Endodermal cell (in vitro differentiated cells): ENCODE data around the gene SRGAP3. TPM values are rescaled to one million over a fixed set of nuclear protein-coding genes. Genes with fewer than 3 reads are reported as not detected.
A peak's percentile ranks its signal among the peaks of the same experiment; 100 is the strongest.

Experiments
- DNase-seq: peaks from one replicate; pipeline ENCODE4 v3.0.0-alpha.2; 2017
- H3K27ac ChIP-seq: 2 replicates; pipeline ENCODE4 v1.5.1; 2013; ENCODE audit warnings: mild to moderate bottlenecking, low read depth, low read length, moderate library complexity
- H3K27me3 ChIP-seq: 2 replicates; pipeline ENCODE4 v1.6.1; 2013; ENCODE audit warnings: mild to moderate bottlenecking, low read length, moderate library complexity; ENCODE audit not compliant: insufficient read depth, control insufficient read depth, poor library complexity, severe bottlenecking
- H3K36me3 ChIP-seq: 2 replicates; pipeline ENCODE4 v1.7.0; 2013; ENCODE audit warnings: mild to moderate bottlenecking, low read length, moderate library complexity; ENCODE audit not compliant: control insufficient read depth, insufficient read depth
- H3K4me1 ChIP-seq: one replicate; pipeline ENCODE4 v1.7.0; 2013; ENCODE audit warnings: low read length; ENCODE audit not compliant: control insufficient read depth, insufficient read depth
- H3K4me3 ChIP-seq: 2 replicates; pipeline ENCODE4 v1.5.1; 2013; ENCODE audit warnings: mild to moderate bottlenecking, low read length, moderate library complexity
- H3K9ac ChIP-seq: 2 replicates; pipeline ENCODE4 v1.6.1; 2013; ENCODE audit warnings: mild to moderate bottlenecking, low read length, moderate library complexity; ENCODE audit not compliant: poor library complexity, severe bottlenecking; ENCODE audit errors: extremely low read depth
- H3K9me3 ChIP-seq: 2 replicates; pipeline ENCODE4 v1.6.1; 2013; ENCODE audit warnings: mild to moderate bottlenecking, low read length, moderate library complexity; ENCODE audit not compliant: control insufficient read depth
- H3K27ac Mint-ChIP-seq: 2 replicates; pipeline ENCODE4 v1.8.0; 2020; ENCODE audit warnings: mixed read lengths
- H3K27me3 Mint-ChIP-seq: 2 replicates; pipeline ENCODE4 v1.8.0; 2021; ENCODE audit warnings: mild to moderate bottlenecking, mixed read lengths; ENCODE audit not compliant: insufficient read depth
- H3K36me3 Mint-ChIP-seq: 2 replicates; pipeline ENCODE4 v1.8.0; 2020; ENCODE audit warnings: low read depth, mixed read lengths
- H3K4me1 Mint-ChIP-seq: 2 replicates; pipeline ENCODE4 v1.8.0; 2020; ENCODE audit warnings: mixed read lengths
- H3K4me3 Mint-ChIP-seq: 2 replicates; pipeline ENCODE4 v1.8.0; 2020; ENCODE audit warnings: mild to moderate bottlenecking, moderate library complexity, mixed read lengths
- H3K9me3 Mint-ChIP-seq: 2 replicates; pipeline ENCODE4 v1.8.0; 2020; ENCODE audit warnings: mild to moderate bottlenecking, mixed read lengths
- WGBS, 2 experiments: methylation state at CpG; one replicate each; pipeline versions ENCODE4 v1.1.5 to v1.1.7; 2013; ENCODE audit warnings: missing lambda C conversion rate in 2 of 2, mixed read lengths in 1 of 2; ENCODE audit not compliant: insufficient coverage in 1 of 2, insufficient read length in 1 of 2; 5-methylcytosine and 5-hydroxymethylcytosine counted together
- total RNA-seq, 2 donors: library from RNA; stranded (reverse); fragmentation: NEBNext Ultra II Directional in 1 of 2; extraction: Animal tissue kit (Norgen Biotek cat#: 25700) in 1 of 2; gene quantifications; 2 replicates in 1 of 2; 3 replicates in 1 of 2; pipeline ENCODE4 v1.2.1, GENCODE V29; 2021
- TF ChIP-seq, protein P1 (sequence below): fragments of 200-600 bp; sonication (generic); conservative IDR thresholded peaks from 2 replicates; pipeline ENCODE4 v1.5.0; 2021; ENCODE audit warnings: antibody characterized with exemption, mild to moderate bottlenecking

SRGAP3 gene
- total RNA-seq, 2 donors from 2014 or later: 5.0 to 8.1 TPM

DNA sequence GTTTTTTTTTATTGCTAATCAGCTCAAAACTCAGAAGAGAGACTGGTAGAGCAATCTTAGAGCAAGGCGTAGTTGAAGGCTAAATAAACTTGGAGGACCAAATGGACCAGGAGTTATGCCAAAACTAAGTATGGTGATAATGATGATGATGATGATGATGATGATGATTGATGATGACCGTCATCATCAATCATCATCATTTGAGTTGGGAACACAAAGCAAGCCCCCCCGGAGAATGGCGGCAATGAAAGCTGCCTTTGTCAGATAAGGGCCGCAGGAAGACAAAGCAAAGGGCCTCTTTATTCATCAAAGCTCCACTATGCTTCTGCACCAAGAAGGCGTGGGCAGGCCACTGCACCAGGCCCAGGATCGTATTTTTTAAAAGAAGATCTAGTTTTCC is 204.1 kb downstream of the SRGAP3 start:
- H3K9ac ChIP-seq: no peak overlapping the region
- peak overlapping the region; percentile 89 for H3K27ac ChIP-seq
- no peaks in the 10 kb centered on the region for H3K9me3 ChIP-seq
- no peak overlapping the region for H3K4me3 Mint-ChIP-seq
- no peak overlapping the region for H3K4me3 ChIP-seq
- DNase-seq: no peak
- no peak overlapping the region for H3K27ac Mint-ChIP-seq
- H3K4me1 ChIP-seq: no peaks in the 10 kb centered on the region
- no peaks in the 10 kb centered on the region for H3K27me3 ChIP-seq
- no peaks in the 10 kb centered on the region for H3K27me3 Mint-ChIP-seq
- peaks cover 2% of the 10 kb centered on the region for H3K4me1 Mint-ChIP-seq
- 74 to 89% methylated on average over 2 to 7 of the region's 7 CpGs for WGBS, 2 experiments
- no peaks in the 10 kb centered on the region for H3K36me3 ChIP-seq
- TF ChIP-seq, protein P1, sequence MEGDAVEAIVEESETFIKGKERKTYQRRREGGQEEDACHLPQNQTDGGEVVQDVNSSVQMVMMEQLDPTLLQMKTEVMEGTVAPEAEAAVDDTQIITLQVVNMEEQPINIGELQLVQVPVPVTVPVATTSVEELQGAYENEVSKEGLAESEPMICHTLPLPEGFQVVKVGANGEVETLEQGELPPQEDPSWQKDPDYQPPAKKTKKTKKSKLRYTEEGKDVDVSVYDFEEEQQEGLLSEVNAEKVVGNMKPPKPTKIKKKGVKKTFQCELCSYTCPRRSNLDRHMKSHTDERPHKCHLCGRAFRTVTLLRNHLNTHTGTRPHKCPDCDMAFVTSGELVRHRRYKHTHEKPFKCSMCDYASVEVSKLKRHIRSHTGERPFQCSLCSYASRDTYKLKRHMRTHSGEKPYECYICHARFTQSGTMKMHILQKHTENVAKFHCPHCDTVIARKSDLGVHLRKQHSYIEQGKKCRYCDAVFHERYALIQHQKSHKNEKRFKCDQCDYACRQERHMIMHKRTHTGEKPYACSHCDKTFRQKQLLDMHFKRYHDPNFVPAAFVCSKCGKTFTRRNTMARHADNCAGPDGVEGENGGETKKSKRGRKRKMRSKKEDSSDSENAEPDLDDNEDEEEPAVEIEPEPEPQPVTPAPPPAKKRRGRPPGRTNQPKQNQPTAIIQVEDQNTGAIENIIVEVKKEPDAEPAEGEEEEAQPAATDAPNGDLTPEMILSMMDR: no peak
- H3K9me3 Mint-ChIP-seq: no peaks in the 10 kb centered on the region
- H3K36me3 Mint-ChIP-seq: no peaks in the 10 kb centered on the region

DNA sequence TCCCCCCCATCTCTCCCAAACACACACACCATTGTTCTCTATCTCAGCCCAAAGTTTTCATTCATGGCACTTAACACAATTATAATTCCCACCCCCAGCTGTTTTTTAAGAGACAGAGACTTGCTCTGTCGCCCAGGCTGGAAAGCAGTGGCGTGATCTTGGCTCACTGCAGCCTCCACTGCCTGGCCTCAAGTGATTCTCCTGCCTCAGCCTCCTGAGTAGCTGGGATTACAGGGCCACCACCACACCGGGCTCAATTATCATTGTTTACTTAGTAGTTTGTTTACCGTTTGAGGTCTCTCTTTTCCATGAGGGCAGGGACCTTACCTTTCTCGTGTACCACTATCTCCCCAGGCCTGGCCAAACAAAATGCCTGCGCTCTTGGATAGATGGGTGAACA is 206.4 kb downstream of the SRGAP3 start:
- no peak overlapping the region for H3K27ac Mint-ChIP-seq
- H3K27me3 Mint-ChIP-seq: no peaks in the 10 kb centered on the region
- H3K9me3 Mint-ChIP-seq: no peaks in the 10 kb centered on the region
- Histone ChIP-seq H3K9me3 (no peaks in the 10 kb centered on the region), H3K9ac (no peak overlapping the region), H3K4me3 (no peak overlapping the region), H3K27me3 (no peaks in the 10 kb centered on the region), H3K27ac (no peak overlapping the region), H3K4me1 (no peaks in the 10 kb centered on the region), H3K36me3 (no peaks in the 10 kb centered on the region)
- TF ChIP-seq, protein P1: no peak
- peaks cover 2% of the 10 kb centered on the region for H3K4me1 Mint-ChIP-seq
- DNase-seq: no peak
- no peaks in the 10 kb centered on the region for H3K36me3 Mint-ChIP-seq
- WGBS, 2 experiments: 90 to 97% methylated on average over 3 to 6 of the region's 6 CpGs
- H3K4me3 Mint-ChIP-seq: no peak overlapping the region

DNA sequence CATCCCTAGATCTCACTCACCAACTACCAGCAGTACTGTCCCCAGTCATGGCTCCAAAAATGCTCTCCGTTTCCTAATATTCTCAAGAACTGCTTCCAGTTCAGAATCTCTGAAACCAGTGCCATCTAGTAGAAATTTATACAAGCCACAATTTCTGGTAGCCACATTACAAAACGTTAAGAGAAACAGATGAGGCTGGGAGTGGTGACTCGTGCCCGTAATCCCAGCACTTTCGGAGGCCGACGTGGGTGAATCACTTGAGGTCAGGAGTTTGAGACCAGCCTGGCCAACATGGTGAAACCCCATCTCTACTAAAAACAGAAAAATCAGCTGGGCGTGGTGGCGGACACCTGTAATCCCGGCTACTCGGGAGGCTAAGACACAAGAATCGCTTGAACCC is 207.8 kb downstream of the SRGAP3 start:
- Mint-ChIP-seq H3K9me3 (no peaks in the 10 kb centered on the region), H3K4me1 (peaks cover 4% of the 10 kb centered on the region), H3K36me3 (no peaks in the 10 kb centered on the region), H3K27me3 (no peaks in the 10 kb centered on the region), H3K27ac (no peak overlapping the region), H3K4me3 (no peak overlapping the region)
- TF ChIP-seq, protein P1: no peak
- Histone ChIP-seq H3K4me3 (no peak overlapping the region), H3K36me3 (no peaks in the 10 kb centered on the region), H3K9me3 (no peaks in the 10 kb centered on the region), H3K4me1 (no peaks in the 10 kb centered on the region), H3K9ac (no peak overlapping the region), H3K27me3 (no peaks in the 10 kb centered on the region), H3K27ac (no peak overlapping the region)
- 89 to 91% methylated on average over 6 to 12 of the region's 12 CpGs for WGBS, 2 experiments
- no peak for DNase-seq
